ENCODE measurements around the gene GMPR2.

The GMPR2 gene

GRCh38 chr14:24224618-24225071 lies 8.1 kb upstream of the GMPR2 start:
- Histone ChIP-seq H3K4me3 (no peak overlapping the region), H3K27ac (no peak overlapping the region)
- DNase-seq (ENCODE audit: low spot score), result no peak
- TF ChIP-seq, protein P1, sequence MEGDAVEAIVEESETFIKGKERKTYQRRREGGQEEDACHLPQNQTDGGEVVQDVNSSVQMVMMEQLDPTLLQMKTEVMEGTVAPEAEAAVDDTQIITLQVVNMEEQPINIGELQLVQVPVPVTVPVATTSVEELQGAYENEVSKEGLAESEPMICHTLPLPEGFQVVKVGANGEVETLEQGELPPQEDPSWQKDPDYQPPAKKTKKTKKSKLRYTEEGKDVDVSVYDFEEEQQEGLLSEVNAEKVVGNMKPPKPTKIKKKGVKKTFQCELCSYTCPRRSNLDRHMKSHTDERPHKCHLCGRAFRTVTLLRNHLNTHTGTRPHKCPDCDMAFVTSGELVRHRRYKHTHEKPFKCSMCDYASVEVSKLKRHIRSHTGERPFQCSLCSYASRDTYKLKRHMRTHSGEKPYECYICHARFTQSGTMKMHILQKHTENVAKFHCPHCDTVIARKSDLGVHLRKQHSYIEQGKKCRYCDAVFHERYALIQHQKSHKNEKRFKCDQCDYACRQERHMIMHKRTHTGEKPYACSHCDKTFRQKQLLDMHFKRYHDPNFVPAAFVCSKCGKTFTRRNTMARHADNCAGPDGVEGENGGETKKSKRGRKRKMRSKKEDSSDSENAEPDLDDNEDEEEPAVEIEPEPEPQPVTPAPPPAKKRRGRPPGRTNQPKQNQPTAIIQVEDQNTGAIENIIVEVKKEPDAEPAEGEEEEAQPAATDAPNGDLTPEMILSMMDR (IDR thresholded peaks at IDR 0.05), result no peak

GRCh38 chr14:24226473-24226872 lies 6.3 kb upstream of the GMPR2 start:
- TF ChIP-seq, protein P1 (IDR thresholded peaks at IDR 0.05), result no peak
- H3K4me3 ChIP-seq, result no peak overlapping the region
- no peak for DNase-seq (ENCODE audit: low spot score)
- H3K27ac ChIP-seq, result no peak overlapping the region

- H3K4me3 ChIP-seq, result no peak overlapping the region
- DNase-seq (ENCODE audit: low spot score), result no peak
- TF ChIP-seq, protein P1 (IDR thresholded peaks at IDR 0.05), result no peak
- no peak overlapping the region for H3K27ac ChIP-seq
Measured at GRCh38 chr14:24228902-24229301, 3.8 kb upstream of the GMPR2 start.

DNA sequence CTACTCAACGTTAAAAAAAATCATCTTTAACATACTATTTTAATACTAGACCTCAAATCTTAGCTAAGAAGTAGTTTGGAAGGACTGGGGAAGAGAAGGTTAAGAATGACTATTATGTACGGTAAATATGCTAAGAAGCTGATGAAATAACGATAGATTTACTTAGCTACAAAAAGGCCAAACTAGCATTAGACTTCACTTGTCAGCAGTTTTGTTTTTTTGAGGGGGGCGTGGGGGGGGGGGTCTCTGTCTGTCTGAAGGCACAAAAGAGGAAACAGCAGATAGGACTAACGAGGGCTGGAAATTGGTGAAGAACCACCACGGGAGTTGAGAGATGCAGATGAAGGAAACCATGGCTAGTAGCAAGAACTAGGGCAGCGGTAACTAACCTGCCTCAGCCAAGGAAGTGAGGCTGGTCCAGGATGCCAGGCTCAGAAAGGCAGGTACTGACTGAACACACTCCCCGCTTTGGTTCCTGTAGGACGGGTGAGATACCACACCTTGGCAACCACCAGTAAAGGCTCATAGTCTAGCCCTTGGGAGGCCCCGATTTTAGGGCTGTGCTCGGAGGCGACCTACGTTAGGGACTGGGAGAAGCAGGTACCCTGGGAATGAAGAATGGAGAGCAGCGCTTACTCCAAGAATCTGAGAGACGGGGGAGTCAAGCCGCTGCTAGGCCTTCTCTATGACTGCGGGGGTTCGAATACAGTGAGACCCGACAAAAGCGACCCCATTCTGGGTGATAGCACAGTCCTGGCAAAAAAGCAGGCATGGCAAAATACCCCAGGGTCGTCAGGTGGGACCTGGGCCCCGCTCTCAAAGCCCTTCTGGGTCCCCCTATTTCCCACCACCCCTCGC lies 1.2 kb upstream of the GMPR2 start:
- TF ChIP-seq, protein P1 (IDR thresholded peaks at IDR 0.05), result no peak
- peak overlapping the region; percentile 97 for H3K4me3 ChIP-seq
- peak; percentile 74 for DNase-seq (ENCODE audit: low spot score)

DNA sequence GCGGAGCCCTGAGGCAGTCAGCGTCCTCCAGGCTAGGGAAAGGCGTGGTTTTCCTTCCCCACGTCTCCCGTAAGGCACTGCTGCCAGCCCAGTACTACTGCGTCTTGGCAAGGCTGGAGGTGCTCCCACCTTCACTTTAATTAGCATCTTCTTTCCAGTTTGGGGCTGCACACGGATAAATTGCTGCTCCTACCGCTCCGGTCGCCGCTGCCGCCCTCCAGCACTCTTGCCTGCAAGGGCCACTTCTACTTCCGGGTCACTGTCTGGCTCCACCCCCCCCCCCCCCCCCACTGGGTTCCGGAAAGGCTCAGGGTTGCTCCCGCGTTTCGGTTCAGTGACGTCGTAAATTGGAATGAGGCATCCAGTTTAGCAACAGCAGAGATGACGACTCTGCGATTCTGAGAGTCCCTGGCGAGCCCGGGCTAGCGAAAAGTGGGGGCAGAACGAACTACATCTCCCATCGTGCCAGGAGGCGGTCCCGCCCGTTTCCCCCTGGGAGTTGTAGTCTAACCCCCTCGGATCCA lies 546 bp upstream of the GMPR2 start, which contains the start of gene NEDD8:
Gene NEDD8 (minus strand): TSS at position 247 of the 524 bp plus-strand sequence. CDS start 100 bp downstream, at position 147.
- TF ChIP-seq, protein P1 (IDR thresholded peaks at IDR 0.05), result no peak
- peak within 1 kb of the TSS; percentile 80 to 94 for H3K27ac ChIP-seq
- peak; percentile 97 for DNase-seq (ENCODE audit: low spot score)
- H3K4me3 ChIP-seq, result peak within 1 kb of the TSS; percentile 97

More for the DNA sequence above, 1.2 kb upstream of the GMPR2 start:
- H3K27ac ChIP-seq, result peak overlapping the region; percentile 80 to 94

- Histone ChIP-seq H3K4me3 (peak overlapping the region; percentile 97), H3K27ac (peak overlapping the region; percentile 80 to 94)
- DNase-seq (ENCODE audit: low spot score), result peak; percentile 28
- TF ChIP-seq, protein P1 (IDR thresholded peaks at IDR 0.05), result no peak
Measured at GRCh38 chr14:24233538-24233866, 773 bp downstream of the GMPR2 start.
